Neutrophil (primary cell): ENCODE results near the gene GBP3.

Experiments
- H3K27ac ChIP-seq: fragments of 200-600 bp; sonication (generic); 2 replicates; pipeline ENCODE4 v1.5.1; 2016; ENCODE audit warnings: mild to moderate bottlenecking, moderate library complexity
- H3K27me3 ChIP-seq: fragments of 200-600 bp; sonication (generic); 2 replicates; pipeline ENCODE4 v1.6.0; 2016; ENCODE audit warnings: mild to moderate bottlenecking
- H3K36me3 ChIP-seq: fragments of 200-600 bp; sonication (generic); 2 replicates; pipeline ENCODE4 v1.5.1; 2017
- H3K4me1 ChIP-seq, 2 experiments: fragments of 200-600 bp in 1 of 2; sonication (generic) in 1 of 2; 1 replicate in 1 of 2; 2 replicates in 1 of 2; pipeline versions ENCODE4 v1.5.1 to v1.6.1; 2013 to 2016; ENCODE audit warnings: low read depth in 1 of 2, low read length in 1 of 2, mild to moderate bottlenecking in 1 of 2, moderate library complexity in 1 of 2; ENCODE audit not compliant: control insufficient read depth in 1 of 2, insufficient read depth in 1 of 2
- H3K4me3 ChIP-seq, 2 experiments: fragments of 200-600 bp in 1 of 2; sonication (generic) in 1 of 2; 1 replicate in 1 of 2; 2 replicates in 1 of 2; pipeline ENCODE4 v1.5.1; 2013 to 2016; ENCODE audit warnings: low read depth in 1 of 2, low read length in 1 of 2, mild to moderate bottlenecking in 1 of 2, moderate library complexity in 1 of 2
- H3K9me3 ChIP-seq: fragments of 200-600 bp; sonication (generic); 2 replicates; pipeline ENCODE4 v1.5.1; 2016
- TF ChIP-seq, protein P1 (sequence below): fragments of 200-600 bp; sonication (generic); IDR thresholded peaks from 2 replicates; pipeline ENCODE4 v1.5.1; 2016; ENCODE audit warnings: antibody characterized with exemption

Gene GBP3

GRCh38 chr1:88961081-88961480, 61.6 kb downstream of the GBP3 start:
- H3K4me1 ChIP-seq = no peaks in the 10 kb centered on the region
- no peak overlapping the region for H3K4me3 ChIP-seq
- peaks cover 93% of the 10 kb centered on the region for H3K36me3 ChIP-seq
- H3K27me3 ChIP-seq = no peaks in the 10 kb centered on the region
- no peak overlapping the region for H3K27ac ChIP-seq
- no peaks in the 10 kb centered on the region for H3K9me3 ChIP-seq
- TF ChIP-seq, protein P1, sequence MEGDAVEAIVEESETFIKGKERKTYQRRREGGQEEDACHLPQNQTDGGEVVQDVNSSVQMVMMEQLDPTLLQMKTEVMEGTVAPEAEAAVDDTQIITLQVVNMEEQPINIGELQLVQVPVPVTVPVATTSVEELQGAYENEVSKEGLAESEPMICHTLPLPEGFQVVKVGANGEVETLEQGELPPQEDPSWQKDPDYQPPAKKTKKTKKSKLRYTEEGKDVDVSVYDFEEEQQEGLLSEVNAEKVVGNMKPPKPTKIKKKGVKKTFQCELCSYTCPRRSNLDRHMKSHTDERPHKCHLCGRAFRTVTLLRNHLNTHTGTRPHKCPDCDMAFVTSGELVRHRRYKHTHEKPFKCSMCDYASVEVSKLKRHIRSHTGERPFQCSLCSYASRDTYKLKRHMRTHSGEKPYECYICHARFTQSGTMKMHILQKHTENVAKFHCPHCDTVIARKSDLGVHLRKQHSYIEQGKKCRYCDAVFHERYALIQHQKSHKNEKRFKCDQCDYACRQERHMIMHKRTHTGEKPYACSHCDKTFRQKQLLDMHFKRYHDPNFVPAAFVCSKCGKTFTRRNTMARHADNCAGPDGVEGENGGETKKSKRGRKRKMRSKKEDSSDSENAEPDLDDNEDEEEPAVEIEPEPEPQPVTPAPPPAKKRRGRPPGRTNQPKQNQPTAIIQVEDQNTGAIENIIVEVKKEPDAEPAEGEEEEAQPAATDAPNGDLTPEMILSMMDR = no peak
